Activated CD8-positive, alpha-beta memory T cell treated with anti-CD3 and anti-CD28 coated beads for 4 hours (primary cell): Measurements from ENCODE around the gene ALPK3.
"Not testable (repeated sequence)": the region's sequence is repeated elsewhere in the genome, so short reads cannot be mapped to it uniquely, and the experiment has no call there.

Experiments used
- DNase-seq, 2 donors: peaks; one replicate each; pipeline ENCODE4 v3.0.0-alpha.2; 2020; ENCODE audit warnings: low read depth in 2 of 2

Gene ALPK3

DNA sequence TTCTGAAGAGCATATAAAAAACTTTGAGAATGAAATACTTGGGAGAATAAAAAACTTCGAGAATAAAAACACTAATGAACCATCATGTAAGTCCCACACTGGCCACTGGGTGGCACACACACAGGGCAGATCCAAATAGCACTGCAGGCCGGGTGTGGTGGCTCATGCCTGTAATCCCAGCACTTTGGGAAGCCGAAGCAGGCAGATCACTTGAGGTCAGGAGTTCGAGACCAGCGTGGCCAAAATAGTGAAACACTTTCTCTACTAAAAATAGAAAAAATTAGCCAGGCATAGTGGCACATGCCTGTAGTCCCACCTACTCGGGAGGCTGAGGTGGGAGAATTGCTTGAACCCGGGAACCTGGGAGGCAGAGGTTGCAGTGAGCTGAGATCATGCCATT, 28.5 kb downstream of the ALPK3 start:
- not testable (repeated sequence) for DNase-seq

DNA sequence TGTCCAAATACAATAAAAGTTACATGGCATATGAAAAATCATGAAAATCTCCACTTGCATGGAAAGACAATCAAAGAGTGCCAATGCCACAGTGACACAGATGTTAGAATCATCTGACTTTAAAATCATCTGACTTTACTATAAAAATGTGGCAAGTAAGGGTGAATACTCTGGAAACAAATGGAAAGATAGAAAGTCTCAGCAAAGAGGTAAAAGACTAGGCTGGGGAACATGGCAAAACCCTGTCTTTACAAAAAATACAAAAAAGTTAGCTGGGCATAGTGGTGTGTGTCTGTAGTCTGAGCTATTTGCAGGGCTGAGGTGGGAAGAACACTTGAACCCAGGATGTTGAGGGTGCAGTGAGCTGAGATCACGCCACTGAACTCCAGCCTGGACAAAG, 29.1 kb downstream of the ALPK3 start:
- DNase-seq = no peak

DNA sequence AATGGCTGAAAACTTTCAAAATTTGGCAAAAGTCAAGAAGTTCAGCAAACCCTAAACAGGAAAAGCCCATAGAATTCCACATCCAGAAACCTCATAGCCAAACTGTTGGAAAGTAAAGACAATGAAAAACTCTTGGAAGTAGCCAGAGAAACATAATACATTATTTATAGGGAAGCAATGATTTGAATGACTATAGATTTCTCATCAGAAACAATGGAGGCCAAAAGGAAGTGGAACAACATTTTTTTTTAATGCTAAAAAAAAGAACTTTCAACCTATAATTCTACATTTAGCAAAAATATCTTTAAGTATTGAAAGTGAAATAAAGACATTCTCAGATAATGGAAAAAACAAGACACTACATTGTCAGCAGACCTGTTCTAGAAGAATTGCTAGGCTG, 30.2 kb downstream of the ALPK3 start:
- no peak for DNase-seq

DNA sequence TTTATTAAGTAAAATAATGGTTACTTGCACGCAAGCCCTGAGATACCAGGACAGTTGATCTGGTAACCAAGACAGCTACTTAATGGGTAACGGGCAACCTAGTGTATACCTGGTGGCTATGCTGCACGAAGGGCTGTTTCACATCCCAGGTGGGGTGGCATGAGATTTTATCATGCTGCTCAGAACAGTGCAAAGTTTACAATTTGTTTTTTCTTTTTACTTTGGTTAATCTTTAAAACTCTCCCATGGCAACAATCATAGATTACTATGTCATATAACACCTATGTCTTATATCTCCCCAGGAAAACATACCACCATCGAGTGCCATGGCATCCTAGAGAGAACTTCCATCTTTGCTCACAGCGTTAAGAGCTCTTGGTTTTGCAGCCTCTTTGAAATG, 35.1 kb downstream of the ALPK3 start:
- DNase-seq = no peak

DNA sequence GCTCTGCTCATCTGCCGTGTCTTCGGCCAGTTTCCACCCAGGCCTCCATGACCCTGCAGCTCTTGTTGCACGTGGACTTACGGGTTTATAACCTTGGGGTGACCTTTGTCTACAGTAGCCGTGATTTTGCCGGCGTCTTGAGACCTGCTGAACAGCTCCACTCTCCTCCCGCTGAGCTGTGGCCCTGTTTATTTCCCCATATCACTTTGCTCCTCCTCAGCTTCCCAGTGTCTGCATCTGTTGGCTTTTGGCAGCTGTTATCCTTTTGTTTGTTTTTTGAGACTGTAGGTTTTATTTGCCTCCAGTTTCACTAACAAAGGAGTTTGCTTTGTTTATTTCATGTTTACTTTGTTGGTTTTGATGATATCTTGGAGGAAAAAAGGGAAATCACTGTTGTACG, 38.0 kb downstream of the ALPK3 start:
- no peak for DNase-seq

DNA sequence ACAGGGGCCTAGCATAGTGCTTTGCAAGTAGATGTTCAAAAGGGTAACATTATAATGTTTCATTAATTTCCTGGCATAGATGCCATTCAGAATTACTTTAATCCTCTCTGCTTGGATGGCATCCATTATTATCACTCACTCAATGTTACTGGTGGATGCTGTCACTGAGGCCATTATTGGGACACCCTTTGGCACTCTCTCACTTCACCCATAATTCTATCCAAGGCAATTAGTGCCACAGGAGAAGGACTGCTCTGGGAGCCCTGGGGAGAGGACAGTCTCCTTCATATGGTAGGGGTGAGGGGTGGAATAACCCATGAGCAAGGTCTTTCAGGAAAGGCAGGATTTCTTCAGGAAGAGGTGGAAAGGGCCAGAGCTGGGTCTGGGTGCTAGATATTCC, 38.6 kb downstream of the ALPK3 start:
- DNase-seq = no peak

DNA sequence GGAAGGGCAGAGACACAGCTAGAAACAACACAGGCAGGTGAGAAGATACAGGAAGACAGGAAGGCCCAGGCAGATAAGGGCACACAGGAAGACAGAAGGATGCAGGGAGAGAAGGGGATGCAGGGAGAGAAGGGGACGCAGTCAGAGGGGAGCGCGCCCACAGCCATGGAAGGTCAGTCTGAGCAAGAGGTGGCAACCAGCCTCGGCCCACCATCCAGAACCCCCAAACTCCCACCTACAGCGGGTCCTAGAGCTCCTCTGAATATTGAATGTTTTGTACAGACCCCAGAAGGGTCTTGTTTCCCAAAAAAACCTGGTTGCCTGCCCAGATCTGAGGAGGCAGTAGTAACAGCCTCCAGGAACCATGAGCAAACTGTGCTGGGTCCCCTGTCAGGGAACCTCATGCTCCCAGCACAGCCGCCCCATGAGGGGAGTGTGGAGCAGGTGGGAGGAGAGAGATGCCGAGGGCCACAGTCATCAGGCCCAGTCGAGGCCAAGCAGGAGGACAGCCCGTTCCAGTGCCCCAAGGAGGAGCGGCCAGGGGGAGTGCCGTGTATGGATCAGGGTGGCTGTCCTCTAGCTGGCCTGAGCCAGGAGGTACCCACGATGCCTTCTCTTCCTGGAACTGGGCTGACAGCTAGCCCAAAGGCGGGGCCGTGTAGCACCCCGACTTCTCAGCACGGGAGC, 39.7 kb downstream of the ALPK3 start:
- DNase-seq = no peak

DNA sequence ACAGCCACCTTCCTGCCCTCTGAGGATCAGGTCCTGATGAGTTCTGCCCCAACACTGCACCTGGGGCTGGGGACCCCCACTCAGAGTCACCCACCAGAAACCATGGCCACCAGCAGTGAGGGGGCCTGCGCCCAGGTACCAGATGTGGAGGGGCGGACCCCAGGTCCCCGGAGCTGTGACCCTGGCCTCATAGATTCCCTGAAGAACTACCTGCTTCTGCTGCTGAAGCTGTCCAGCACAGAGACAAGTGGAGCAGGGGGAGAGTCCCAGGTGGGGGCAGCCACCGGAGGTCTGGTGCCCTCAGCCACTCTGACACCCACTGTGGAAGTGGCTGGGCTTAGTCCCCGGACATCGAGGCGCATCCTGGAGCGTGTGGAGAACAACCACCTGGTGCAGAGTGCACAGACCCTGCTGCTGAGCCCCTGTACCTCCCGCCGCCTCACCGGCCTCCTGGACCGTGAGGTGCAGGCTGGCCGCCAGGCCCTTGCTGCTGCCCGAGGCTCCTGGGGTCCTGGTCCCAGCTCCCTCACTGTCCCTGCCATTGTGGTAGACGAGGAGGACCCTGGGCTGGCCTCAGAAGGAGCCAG, 40.4 kb downstream of the ALPK3 start:
- DNase-seq = no peak

DNA sequence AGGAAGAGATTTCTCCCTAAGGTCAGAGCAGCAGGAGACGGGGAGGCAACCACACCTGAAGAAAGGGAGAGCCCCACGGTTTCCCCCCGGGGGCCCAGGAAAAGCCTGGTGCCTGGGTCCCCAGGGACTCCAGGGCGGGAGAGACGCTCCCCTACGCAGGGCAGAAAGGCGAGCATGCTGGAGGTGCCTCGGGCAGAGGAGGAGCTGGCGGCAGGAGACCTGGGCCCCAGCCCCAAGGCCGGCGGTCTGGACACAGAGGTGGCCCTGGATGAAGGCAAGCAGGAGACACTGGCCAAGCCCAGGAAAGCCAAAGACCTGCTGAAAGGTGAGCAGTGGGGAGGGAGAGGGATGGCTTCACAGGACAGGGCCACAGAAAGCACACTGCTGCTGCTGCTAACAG, 41.1 kb downstream of the ALPK3 start:
- DNase-seq = no peak

DNA sequence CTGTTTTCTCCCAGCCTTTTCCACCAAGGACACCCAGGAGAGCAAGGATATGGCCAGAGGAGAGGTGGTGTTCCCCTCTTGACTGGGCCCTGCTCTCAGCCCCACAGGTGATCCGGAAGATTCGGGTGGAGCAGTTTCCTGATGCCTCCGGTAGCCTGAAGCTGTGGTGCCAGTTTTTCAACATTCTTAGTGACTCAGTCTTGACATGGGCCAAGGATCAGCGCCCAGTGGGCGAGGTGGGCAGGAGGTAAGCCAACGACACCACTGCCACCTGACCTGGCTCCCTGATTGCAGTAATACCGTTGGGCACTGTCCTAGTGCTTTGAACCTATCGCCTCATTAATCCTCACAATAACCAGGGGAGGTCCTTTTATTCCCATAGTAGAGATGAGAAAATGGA, 42.0 kb downstream of the ALPK3 start:
- no peak for DNase-seq

DNA sequence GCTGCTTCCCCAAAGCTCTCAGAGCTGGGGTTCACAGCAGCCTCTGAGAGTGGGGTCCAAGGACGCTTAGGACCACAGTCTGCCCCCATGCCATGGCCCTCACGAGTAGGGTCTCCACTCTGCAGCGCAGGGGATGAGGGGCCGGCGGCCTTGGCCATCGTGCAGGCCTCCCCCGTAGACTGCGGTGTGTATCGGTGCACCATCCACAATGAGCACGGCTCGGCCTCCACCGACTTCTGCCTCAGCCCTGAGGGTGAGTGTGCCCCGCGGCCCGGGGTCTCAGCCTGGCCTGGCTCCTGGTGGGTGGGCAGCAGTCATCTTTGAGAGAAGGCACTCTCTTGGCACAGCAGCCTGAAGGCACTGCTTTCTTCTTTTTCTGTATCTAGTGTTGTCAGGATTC, 42.5 kb downstream of the ALPK3 start:
- no peak for DNase-seq

DNA sequence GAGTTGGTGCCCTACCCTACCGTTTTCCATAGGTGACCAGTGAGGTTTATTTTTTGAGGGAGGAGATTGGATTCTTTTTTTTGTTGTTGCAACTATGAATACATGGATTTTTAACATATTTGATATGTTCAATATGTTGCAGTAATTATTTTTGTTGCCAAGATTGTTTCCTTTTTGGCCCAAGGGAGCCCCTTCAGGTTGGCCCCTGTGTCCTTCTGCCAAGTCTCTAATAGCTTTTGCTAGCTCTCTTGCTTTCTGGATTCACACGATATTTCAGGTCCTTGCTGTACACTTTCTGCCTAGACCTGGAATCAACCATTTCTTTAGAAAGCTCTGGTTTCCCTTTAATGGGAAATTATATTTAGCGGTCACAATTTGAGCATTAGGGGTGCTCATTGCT, 44.6 kb downstream of the ALPK3 start:
- no peak for DNase-seq

DNA sequence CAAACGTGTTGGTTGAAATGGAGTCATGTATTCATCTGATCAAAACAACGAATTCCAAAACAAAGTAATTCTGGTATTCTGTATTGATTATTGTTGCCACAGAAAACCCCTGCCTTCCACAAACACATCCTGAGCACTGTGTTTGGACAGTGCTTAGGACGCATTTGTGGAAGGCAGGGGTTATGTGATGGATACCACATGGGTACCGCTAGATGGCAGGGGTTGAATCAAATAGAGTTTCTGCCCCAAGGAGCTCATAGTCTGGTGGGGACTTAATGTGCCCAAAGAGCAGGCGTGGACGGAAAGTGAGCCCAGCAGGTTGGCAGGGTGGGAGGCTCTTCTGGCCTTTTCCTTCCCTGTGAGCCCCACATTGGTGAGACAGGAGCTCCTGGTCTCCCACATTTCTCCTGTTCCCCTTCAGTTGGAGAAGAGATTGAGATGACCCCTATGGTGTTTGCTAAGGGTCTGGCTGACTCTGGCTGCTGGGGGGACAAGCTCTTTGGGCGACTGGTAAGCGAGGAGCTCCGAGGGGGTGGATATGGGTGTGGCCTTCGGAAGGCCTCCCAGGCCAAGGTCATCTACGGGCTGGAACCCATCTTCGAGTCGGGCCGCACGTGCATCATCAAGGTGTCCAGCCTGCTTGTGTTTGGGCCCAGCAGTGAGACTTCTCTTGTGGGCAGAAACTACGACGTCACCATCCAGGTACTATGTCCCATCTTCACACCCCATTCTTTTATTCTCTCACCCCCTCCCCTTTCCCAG, 45.2 kb downstream of the ALPK3 start:
- no peak for DNase-seq

DNA sequence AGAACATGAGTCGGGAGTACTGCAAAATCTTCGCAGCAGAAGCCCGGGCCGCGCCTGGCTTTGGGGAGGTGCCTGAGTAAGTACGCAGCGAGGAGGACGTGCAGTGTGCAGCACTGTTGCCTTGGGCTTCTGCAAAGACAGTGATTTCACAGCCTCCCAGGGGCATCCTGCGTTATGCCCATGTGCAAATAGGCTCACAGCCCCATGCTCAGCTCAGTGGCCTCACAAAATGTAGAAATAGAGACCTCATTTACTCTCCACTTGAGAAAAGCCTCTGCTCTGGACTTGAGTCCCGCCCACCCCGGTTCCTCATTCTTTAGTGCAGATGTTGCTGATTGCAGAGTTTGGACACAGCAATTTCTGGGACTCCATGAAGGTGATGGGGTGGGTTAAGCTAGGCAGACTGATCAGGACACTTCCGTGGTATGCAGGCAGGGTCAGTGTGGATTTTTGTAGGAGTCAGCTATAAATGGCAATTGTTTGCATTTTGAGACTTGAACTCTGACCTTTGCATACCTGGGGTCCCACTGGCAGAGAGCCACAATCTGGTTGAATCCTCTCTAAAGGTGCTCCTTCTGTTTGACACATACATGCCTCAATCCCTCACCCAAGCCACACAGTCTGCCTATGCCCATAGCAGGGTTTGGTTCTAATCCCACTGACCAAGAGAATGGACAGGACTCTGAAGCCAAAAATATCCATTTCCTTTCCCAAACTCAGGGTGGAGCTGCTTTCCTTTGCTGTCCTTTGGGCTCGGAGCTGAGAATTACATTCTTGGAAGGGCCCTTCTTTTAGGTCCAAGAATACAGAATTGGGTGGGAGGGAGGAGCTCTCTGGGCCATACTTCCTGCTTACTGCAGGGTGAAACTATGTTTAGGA, 46.6 kb downstream of the ALPK3 start:
- DNase-seq = no peak

DNA sequence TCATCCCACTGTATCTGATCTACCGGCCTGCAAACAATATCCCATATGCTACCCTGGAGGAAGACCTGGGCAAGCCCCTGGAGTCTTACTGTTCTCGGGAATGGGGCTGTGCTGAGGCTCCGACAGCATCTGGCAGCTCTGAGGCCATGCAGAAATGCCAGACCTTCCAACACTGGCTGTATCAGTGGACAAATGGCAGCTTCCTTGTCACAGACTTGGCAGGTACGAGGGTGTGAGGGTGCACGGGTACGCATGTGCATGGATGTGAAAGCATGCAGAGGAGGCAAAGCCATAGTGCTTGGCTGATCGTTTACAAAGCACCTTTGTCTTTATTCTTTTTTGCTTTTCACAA, 47.3 kb downstream of the ALPK3 start:
- no peak for DNase-seq

DNA sequence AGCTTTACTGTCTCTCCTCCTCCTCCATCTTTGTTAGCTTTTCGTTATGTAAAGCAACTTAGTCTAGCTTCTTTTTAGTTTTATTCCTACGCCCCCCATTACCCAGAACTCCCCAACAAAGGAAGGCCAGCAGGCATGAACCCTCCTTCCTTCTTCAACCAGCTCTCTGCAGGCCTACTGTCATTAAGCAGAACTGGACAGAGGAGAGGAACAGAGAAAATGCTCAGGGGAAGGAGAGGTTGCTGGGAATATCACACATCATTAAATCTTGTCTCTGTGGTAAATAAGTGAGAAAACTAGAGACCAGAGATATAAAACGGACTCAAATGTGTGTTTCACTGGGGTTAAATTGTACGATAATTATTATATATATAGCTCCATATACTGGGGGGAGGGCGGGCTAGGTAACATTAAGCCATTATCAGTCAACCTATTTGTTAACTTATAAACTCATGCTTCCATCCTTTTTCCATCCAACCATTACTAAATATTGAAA, 48.0 kb downstream of the ALPK3 start:
- no peak for DNase-seq

DNA sequence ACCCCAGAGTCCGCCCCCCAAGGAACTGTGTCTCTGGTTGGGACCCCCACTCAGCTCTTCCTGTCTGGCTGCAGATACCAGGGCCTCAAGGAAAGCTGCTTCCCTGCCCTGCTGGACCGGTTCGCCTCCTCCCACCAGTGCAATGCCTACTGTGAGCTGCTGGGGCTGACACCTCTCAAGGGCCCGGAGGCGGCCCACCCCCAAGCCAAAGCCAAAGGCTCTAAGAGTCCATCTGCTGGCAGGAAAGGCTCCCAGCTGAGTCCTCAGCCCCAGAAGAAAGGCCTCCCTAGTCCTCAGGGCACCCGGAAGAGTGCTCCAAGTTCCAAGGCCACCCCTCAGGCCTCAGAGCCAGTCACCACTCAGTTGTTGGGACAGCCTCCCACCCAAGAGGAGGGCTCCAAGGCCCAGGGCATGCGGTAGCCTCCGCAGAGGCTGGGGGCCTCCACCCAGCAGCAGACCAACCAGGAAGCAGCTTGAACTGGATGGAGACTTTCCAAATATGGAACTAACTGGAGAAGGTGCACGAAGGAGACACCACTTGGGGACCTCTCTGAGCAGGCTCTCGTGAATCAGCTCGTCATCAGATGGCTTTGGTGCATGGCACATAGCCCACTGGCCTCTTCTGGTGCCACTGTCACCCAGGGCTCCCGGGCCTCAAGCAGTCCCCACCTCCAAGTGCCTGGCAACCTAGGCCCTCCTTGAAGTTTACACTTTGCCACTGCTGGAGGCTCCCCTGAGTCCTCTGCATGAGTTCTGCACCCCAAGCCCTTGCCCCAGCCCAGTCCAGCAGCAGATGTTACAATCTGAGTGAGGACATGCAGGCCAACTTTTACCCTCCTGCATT, 51.1 kb downstream of the ALPK3 start:
- DNase-seq = no peak

DNA sequence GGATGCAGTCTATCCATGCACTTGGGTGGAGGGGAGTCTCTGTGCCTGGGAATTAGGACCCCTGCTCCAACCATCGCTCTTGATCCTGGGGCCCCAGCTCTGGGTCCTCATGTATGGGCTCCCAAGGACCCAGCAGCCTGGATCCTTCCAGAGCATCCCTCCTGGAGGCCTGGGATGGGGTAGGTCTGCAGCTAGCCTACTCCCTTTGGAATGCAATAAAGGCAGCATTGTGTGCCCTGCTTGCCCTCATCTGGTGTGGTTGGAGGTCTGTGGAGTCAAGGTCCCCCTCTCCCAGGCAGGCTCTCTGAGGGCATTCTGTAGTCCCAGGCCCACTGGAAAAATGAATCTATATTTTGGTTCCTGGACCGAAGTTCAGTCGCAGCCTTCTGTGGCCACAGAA, 52.4 kb downstream of the ALPK3 start:
- DNase-seq = no peak

DNA sequence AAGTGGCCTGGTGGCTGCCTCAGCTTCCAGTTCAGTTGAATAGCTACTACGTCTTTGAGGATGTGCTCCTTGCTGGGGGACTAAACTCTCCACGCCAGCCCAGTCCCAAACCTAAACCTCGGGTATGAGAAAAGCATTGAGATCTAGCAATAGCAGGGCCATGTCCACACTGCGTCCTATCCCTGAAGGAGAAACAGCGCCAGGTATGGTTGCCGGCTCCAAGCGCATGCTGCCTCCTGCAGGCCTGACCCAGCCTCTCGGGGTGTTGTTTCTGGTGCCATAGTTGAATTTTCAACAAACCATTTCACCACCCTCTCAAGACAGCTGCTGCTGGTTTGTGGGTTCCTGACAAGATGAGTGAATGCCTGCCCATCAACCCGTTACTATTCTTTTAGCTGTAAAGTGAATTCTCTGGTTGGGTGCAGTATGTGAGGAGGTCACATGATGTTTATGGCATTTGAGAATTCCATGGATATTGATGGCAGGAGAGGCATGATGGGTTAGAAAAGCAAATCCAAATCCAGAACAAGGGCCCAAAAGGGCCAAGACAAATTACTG, 54.4 kb downstream of the ALPK3 start:
- no peak for DNase-seq

DNA sequence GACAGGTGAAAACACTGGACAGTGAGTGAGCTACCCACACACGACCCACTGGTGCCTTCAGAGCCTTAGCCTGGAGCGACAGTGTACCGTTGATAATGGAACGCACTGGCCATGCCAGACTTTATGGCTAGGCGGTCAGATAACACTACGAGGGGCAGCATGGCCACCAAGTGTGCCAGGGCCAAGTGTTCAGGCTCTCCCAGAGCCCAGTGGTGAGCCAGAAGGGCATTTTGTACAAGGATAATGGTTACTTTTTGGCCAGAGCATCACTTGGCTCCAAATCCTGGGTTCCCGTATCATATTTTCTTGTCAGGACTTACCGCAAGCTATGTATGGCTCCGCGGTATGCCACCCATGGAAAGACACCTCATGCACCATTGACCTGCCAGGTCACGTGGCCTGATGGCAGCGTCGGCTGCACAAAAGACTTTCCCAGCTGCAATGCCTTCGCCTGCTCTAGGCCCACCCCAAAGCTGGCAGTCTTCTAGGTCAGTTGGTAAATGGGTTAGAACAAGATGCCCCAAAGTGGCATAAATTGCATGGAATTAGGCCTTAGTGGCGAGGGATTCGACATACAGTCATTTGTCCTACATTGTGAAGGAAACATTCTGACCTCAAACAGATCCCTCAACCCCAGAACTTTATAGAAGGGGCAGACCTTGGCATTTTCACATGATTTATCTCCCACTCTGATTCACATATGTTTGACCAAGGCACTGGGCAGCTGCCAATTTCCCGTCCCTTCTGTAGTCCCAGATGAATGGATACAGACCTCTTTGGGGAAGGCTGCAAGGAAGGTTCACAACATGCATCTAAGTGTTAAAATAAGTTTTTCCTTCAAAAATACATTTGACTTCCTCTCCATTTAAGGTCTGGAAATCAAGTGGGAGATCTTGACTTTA, 55.1 kb downstream of the ALPK3 start:
- DNase-seq = no peak
